Esophagus squamous epithelium (tissue), 5 donors: ENCODE results near the gene UPK1B. TPM values are rescaled to one million over a fixed set of nuclear protein-coding genes. Genes with fewer than 3 reads are reported as not detected.
"Not testable (repeated sequence)": the region's sequence is repeated elsewhere in the genome, so short reads cannot be mapped to it uniquely, and the experiment has no call there.

Experiments used
- DNase-seq: peaks from one replicate; lab custom pipeline; 2025; lab: John Stamatoyannopoulos, UW
- H3K27ac ChIP-seq, 4 donors: fragments of 200-600 bp; sonication (generic); one replicate each; pipeline ENCODE4 v1.5.1; 2016 to 2019; ENCODE audit warnings: mild to moderate bottlenecking in 1 of 4
- H3K27me3 ChIP-seq, 4 donors: fragments of 200-600 bp; sonication (generic); 1 replicate in 3 of 4; 2 replicates in 1 of 4; pipeline versions ENCODE4 v1.5.1 to v1.6.0; 2017 to 2021; ENCODE audit warnings: antibody characterized with exemption in 1 of 4
- H3K36me3 ChIP-seq, 3 donors: fragments of 200-600 bp; sonication (generic); one replicate each; pipeline ENCODE4 v1.5.1; 2016 to 2019
- H3K4me1 ChIP-seq, 3 donors: fragments of 200-600 bp; sonication (generic); one replicate each; pipeline ENCODE4 v1.5.1; 2017 to 2019
- H3K4me3 ChIP-seq, 4 donors: fragments of 200-600 bp; sonication (generic); 1 replicate in 3 of 4; 2 replicates in 1 of 4; pipeline ENCODE4 v1.5.1; 2016 to 2019; ENCODE audit warnings: mild to moderate bottlenecking in 2 of 4, moderate library complexity in 1 of 4
- H3K9me3 ChIP-seq, 3 donors: fragments of 200-600 bp; sonication (generic); one replicate each; pipeline ENCODE4 v1.5.1; 2016 to 2019
- CTCF ChIP-seq, 6 experiments: fragments of 450-650 bp in 4 of 6; fragments of 200-600 bp in 2 of 6; sonication (generic) in 2 of 6; IDR thresholded peaks; one replicate each; pipeline ENCODE4 v1.5.1; 2016 to 2019; ENCODE audit warnings: antibody characterized with exemption in 6 of 6, mild to moderate bottlenecking in 4 of 6, moderate library complexity in 4 of 6
- POLR2A ChIP-seq, 4 donors: fragments of 450-650 bp; IDR thresholded peaks; one replicate each; pipeline ENCODE4 v1.6.1; 2017; ENCODE audit warnings: antibody characterized with exemption in 4 of 4, mild to moderate bottlenecking in 4 of 4, moderate library complexity in 3 of 4
- WGBS, 2 donors: methylation state at CpG; one replicate each; pipeline ENCODE4 v1.1.5; 2018; 5-methylcytosine and 5-hydroxymethylcytosine counted together
- intact Hi-C: fragments of 100-400 bp; cut with DNase I; formaldehyde crosslinking; loops from one replicate; pipeline ENCODE4 v1.15.0; 2022
- total RNA-seq, 4 donors: library from RNA; depleted of rRNA; stranded (reverse); fragments of >200 nt; gene quantifications; one replicate each; pipeline ENCODE4 v1.1.0, GENCODE V29; 2016
- donor health status: DM: yes; HTN: yes; CAD: no.

UPK1B gene
- total RNA-seq, 4 donors from 2014 or later = 0.26 to 5.9 (median 2.6) TPM

- no peak for DNase-seq
- Histone ChIP-seq H3K4me1 (peaks cover 0 to 11% (median 0%) of the 10 kb centered on the region in 3 donors), H3K27me3 (no peaks in the 10 kb centered on the region), H3K36me3 (no peaks in the 10 kb centered on the region), H3K9me3 (no peaks in the 10 kb centered on the region), H3K27ac (peak overlapping the region in 2 of 4 donors; percentile 66 to 72), H3K4me3 (no peak overlapping the region)
- intact Hi-C loops = no loop called here
- WGBS, 2 donors = 38 to 65% methylated on average over 1 of the region's 1 CpG
- TF ChIP-seq POLR2A (IDR thresholded peaks at IDR 0.05) = no peak
- no peak for TF ChIP-seq CTCF (IDR thresholded peaks at IDR 0.05)
Observed at GRCh38 chr3:119160361-119160760, 13.0 kb upstream of the UPK1B start.

GRCh38 chr3:119160815-119161214 is 12.6 kb upstream of the UPK1B start:
- peaks cover 0 to 11% (median 0%) of the 10 kb centered on the region in 3 donors for H3K4me1 ChIP-seq
- H3K9me3 ChIP-seq = no peaks in the 10 kb centered on the region
- peak overlapping the region in 3 of 4 donors; percentile 45 to 72 (median 66) for H3K27ac ChIP-seq
- intact Hi-C loops = no loop called here
- WGBS, 2 donors = 32 to 56% methylated on average over 1 of the region's 1 CpG
- no peaks in the 10 kb centered on the region for H3K27me3 ChIP-seq
- H3K36me3 ChIP-seq = no peaks in the 10 kb centered on the region
- TF ChIP-seq POLR2A (IDR thresholded peaks at IDR 0.05) = no peak
- no peak for TF ChIP-seq CTCF (IDR thresholded peaks at IDR 0.05)
- H3K4me3 ChIP-seq = no peak overlapping the region
- no peak for DNase-seq

- intact Hi-C loops = no loop called here
- no peak for DNase-seq
Observed at GRCh38 chr3:119161240-119161639, 12.2 kb upstream of the UPK1B start.

DNA sequence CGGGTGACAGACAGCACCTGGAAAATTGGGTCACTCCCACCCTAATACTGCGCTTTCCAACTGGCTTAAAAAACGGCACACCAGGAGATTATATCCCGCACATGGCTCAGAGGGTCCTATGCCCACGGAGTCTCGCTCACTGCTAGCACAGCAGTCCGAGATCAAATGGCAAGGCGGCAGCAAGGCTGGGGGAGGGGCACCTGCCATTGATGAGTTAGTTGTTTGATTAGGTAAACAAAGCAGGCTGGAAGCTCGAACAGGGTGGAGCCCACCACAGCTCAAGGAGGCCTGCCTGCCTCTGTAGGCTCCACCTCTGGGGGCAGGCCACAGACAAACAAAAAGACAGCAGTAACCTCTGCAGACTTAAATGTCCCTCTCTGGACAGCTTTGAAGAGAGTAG is 8.7 kb upstream of the UPK1B start:
- 87 to 92% methylated on average over 6 to 9 of the region's 9 CpGs for WGBS, 2 donors

More at GRCh38 chr3:119161240-119161639, 12.2 kb upstream of the UPK1B start:
- Histone ChIP-seq H3K36me3 (no peaks in the 10 kb centered on the region), H3K9me3 (no peaks in the 10 kb centered on the region), H3K4me3 (no peak overlapping the region), H3K27ac (peak overlapping the region in 3 of 4 donors; percentile 45 to 72 (median 66)), H3K27me3 (no peaks in the 10 kb centered on the region), H3K4me1 (peaks cover 0 to 11% (median 0%) of the 10 kb centered on the region in 3 donors)
- 36 to 40% methylated on average over 2 of the region's 2 CpGs for WGBS, 2 donors
- TF ChIP-seq POLR2A (IDR thresholded peaks at IDR 0.05) = no peak
- TF ChIP-seq CTCF (IDR thresholded peaks at IDR 0.05) = no peak

GRCh38 chr3:119170821-119171220 is 2.6 kb upstream of the UPK1B start:
- DNase-seq = no peak
- no peaks in the 10 kb centered on the region for H3K36me3 ChIP-seq
- TF ChIP-seq POLR2A (IDR thresholded peaks at IDR 0.05) (no peak), CTCF (IDR thresholded peaks at IDR 0.05) (no peak)
- no peak overlapping the region for H3K4me3 ChIP-seq
- H3K9me3 ChIP-seq = no peaks in the 10 kb centered on the region
- intact Hi-C loops = no loop called here
- WGBS, 2 donors = 59 to 75% methylated on average over 3 of the region's 3 CpGs
- H3K4me1 ChIP-seq = peaks cover 0 to 8% (median 0%) of the 10 kb centered on the region in 3 donors
- no peaks in the 10 kb centered on the region for H3K27me3 ChIP-seq
- H3K27ac ChIP-seq = no peak overlapping the region

More for the DNA sequence above, 8.7 kb upstream of the UPK1B start:
- H3K36me3 ChIP-seq, DNase-seq, H3K4me3 ChIP-seq, H3K27me3 ChIP-seq, H3K9me3 ChIP-seq, intact Hi-C loops, H3K27ac ChIP-seq: not testable (repeated sequence)
- H3K4me1 ChIP-seq = peaks cover 0 to 10% (median 0%) of the 10 kb centered on the region in 3 donors
